HepG2 (cell line): Measurements from ENCODE around the gene ZNF644. TPM values are rescaled to one million over a fixed set of nuclear protein-coding genes. Genes with fewer than 3 reads are reported as not detected.
A peak's percentile ranks its signal among the peaks of the same experiment; 100 is the strongest.

ENCODE experiments used
- NCOA1 ChIP-seq: sonication (generic); formaldehyde crosslinking; IDR thresholded peaks from 2 replicates; pipeline ENCODE4 v1.9.0; 2021; ENCODE audit warnings: missing genetic modification reagents
- RERE ChIP-seq: IDR thresholded peaks from 2 replicates; pipeline ENCODE4 v1.6.1; 2016; ENCODE audit warnings: low read depth, missing genetic modification reagents, missing compliant biosample characterization
- ZBTB42 ChIP-seq: sonication (generic); formaldehyde crosslinking; IDR thresholded peaks from 2 replicates; pipeline ENCODE4 v1.5.0; 2020; ENCODE audit warnings: mild to moderate bottlenecking, missing genetic modification reagents
- ZMYM2 ChIP-seq: sonication (generic); formaldehyde crosslinking; IDR thresholded peaks from 2 replicates; pipeline ENCODE4 v1.8.0; 2022; ENCODE audit warnings: mild to moderate bottlenecking, missing genetic modification reagents
- ZNF136 ChIP-seq: sonication (generic); formaldehyde crosslinking; IDR thresholded peaks from 2 replicates; pipeline ENCODE4 v1.8.1; 2022; ENCODE audit warnings: low read depth, mild to moderate bottlenecking, moderate library complexity, missing genetic modification reagents
- ZNF512B ChIP-seq: sonication (generic); formaldehyde crosslinking; IDR thresholded peaks from 2 replicates; pipeline ENCODE4 v1.5.1; 2020; ENCODE audit warnings: missing genetic modification reagents, mild to moderate bottlenecking, borderline replicate concordance
- ZNF598 ChIP-seq: sonication (generic); formaldehyde crosslinking; IDR thresholded peaks from 2 replicates; pipeline ENCODE4 v1.5.1; 2020; ENCODE audit warnings: mild to moderate bottlenecking, missing genetic modification reagents, borderline replicate concordance
- ZNF678 ChIP-seq: sonication (generic); formaldehyde crosslinking; IDR thresholded peaks from 2 replicates; pipeline ENCODE4 v1.4.0; 2020; ENCODE audit warnings: mild to moderate bottlenecking, missing genetic modification reagents
- ZNF740 ChIP-seq: sonication (generic); formaldehyde crosslinking; IDR thresholded peaks from 2 replicates; pipeline ENCODE4 v1.4.0; 2020; ENCODE audit warnings: missing genetic modification reagents
- polyA plus RNA-seq, 8 experiments: library from polyadenylated mRNA; depleted of rRNA in 3 of 8; stranded (reverse) in 7 of 8; unstranded in 1 of 8; fragments of >200 nt; fragmentation: Illumina TruSeq in 4 of 8; extraction: Trizol in 4 of 8; gene quantifications; 2 replicates each; pipeline versions ENCODE4 v1.2.1 to v1.2.3, GENCODE V29; 2011 to 2016; ENCODE audit warnings: low read depth in 4 of 8, missing spikeins in 1 of 8, mixed read lengths in 1 of 8; ENCODE audit not compliant: insufficient read depth in 1 of 8
- total RNA-seq, 5 experiments: library from RNA; depleted of rRNA; stranded (reverse); fragments of >200 nt; fragmentation: Illumina TruSeq; extraction: Trizol; gene quantifications; 2 replicates each; pipeline ENCODE4 v1.2.3, GENCODE V29; 2016; ENCODE audit warnings: low read depth in 1 of 5
- TF ChIP-seq, protein P1 (sequence below): sonication (generic); formaldehyde crosslinking; IDR thresholded peaks from 2 replicates; pipeline ENCODE4 v1.8.0; 2022; ENCODE audit warnings: missing genetic modification reagents, mild to moderate bottlenecking, moderate library complexity, borderline replicate concordance
- TF ChIP-seq, protein P2 (sequence below): sonication (generic); formaldehyde crosslinking; IDR thresholded peaks from 2 replicates; pipeline ENCODE4 v1.4.0; 2020; ENCODE audit warnings: mild to moderate bottlenecking, low read depth, missing genetic modification reagents
- TF ChIP-seq, protein P3 (sequence below): IDR thresholded peaks from 2 replicates; pipeline ENCODE4 v1.6.1; 2016; ENCODE audit warnings: missing compliant biosample characterization, missing genetic modification reagents, borderline replicate concordance

The ZNF644 gene
- total and polyA plus RNA-seq, 2 of the 13 experiments (the other 11 are each of a cell fraction or from before 2014, with no cell fraction given): 17.7 to 51.7 TPM

DNA sequence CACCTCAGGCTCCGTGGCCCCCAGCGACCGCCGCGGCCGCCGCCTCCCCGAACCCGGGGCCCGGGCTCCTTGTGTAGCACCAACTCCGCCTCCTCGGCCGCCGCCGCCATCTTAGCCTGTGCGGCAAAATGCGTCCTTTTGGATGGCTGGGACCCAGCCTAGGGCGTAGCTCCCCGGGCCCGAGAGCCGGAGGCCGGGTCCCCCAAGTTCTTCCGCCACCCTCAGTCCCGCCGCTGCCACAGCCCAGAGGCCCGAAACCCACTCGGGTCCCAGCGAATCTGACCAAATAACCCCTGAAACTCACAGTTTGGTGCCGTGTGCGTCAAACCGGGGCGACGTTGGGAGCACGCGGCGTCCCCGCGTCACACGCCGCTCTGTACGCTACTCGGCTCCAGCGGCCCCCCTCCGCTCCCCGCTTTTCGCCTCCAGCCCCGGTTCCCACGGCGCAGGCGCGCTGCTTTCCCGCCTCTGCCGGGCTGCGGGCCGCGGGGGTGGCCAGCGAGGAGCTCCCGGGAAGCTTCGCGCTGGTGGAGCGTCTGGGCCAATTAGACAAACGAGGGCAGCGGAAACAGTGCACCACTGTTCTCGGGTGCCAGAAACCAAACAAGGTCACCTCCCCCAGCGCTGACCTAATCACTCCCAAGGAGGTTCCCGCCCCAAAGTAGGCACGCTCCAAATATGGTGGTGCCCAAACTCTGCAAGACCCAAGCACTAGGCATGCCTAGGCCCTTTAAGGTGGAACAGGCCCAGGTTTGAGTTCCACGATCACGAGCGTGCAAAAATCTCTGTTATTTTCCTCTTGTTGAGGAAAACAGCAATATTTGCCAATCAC is at the start of gene ZNF644 (continued):
- TF ChIP-seq RERE (CRISPR knock-in tag) (peak; percentile 76; the same call in 1 of the 2 replicates), ZMYM2 (CRISPR knock-in tag) (0 out of 2 replicates have a peak, but pooled peaks have one; percentile 45), NCOA1 (CRISPR knock-in tag) (no peak), ZNF136 (peak; percentile 83; the same call in 1 of the 2 replicates), ZBTB42 (CRISPR knock-in tag) (0 out of 2 replicates have a peak, but pooled peaks have one; percentile 36), ZNF598 (peak; percentile 95; the same call in 1 of the 2 replicates), ZNF678 (CRISPR knock-in tag) (peak; percentile 91), ZNF740 (CRISPR knock-in tag) (peak; percentile 82; the same call in 1 of the 2 replicates), ZNF512B (CRISPR knock-in tag) (0 out of 2 replicates have a peak, but pooled peaks have one; percentile 23)
- TF ChIP-seq, protein P1, sequence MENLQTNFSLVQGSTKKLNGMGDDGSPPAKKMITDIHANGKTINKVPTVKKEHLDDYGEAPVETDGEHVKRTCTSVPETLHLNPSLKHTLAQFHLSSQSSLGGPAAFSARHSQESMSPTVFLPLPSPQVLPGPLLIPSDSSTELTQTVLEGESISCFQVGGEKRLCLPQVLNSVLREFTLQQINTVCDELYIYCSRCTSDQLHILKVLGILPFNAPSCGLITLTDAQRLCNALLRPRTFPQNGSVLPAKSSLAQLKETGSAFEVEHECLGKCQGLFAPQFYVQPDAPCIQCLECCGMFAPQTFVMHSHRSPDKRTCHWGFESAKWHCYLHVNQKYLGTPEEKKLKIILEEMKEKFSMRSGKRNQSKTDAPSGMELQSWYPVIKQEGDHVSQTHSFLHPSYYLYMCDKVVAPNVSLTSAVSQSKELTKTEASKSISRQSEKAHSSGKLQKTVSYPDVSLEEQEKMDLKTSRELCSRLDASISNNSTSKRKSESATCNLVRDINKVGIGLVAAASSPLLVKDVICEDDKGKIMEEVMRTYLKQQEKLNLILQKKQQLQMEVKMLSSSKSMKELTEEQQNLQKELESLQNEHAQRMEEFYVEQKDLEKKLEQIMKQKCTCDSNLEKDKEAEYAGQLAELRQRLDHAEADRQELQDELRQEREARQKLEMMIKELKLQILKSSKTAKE (CRISPR knock-in tag): peak; percentile 67; the same call in 1 of the 2 replicates
- TF ChIP-seq, protein P2, sequence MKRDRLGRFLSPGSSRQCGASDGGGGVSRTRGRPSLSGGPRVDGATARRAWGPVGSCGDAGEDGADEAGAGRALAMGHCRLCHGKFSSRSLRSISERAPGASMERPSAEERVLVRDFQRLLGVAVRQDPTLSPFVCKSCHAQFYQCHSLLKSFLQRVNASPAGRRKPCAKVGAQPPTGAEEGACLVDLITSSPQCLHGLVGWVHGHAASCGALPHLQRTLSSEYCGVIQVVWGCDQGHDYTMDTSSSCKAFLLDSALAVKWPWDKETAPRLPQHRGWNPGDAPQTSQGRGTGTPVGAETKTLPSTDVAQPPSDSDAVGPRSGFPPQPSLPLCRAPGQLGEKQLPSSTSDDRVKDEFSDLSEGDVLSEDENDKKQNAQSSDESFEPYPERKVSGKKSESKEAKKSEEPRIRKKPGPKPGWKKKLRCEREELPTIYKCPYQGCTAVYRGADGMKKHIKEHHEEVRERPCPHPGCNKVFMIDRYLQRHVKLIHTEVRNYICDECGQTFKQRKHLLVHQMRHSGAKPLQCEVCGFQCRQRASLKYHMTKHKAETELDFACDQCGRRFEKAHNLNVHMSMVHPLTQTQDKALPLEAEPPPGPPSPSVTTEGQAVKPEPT: peak; percentile 100
- TF ChIP-seq, protein P3, sequence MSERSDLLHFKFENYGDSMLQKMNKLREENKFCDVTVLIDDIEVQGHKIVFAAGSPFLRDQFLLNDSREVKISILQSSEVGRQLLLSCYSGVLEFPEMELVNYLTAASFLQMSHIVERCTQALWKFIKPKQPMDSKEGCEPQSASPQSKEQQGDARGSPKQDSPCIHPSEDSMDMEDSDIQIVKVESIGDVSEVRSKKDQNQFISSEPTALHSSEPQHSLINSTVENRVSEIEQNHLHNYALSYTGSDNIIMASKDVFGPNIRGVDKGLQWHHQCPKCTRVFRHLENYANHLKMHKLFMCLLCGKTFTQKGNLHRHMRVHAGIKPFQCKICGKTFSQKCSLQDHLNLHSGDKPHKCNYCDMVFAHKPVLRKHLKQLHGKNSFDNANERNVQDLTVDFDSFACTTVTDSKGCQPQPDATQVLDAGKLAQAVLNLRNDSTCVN: peak; percentile 53; the same call in 1 of the 2 replicates
